CD4-positive, alpha-beta T cell (primary cell): ENCODE data around the gene YIPF4. TPM values are rescaled to one million over a fixed set of nuclear protein-coding genes. Genes with fewer than 3 reads are reported as not detected.
"Not testable (repeated sequence)": the region's sequence is repeated elsewhere in the genome, so short reads cannot be mapped to it uniquely, and the experiment has no call there.

Experiments
- ATAC-seq: fragments of 200-7000 bp; cut with Tn5 transposase; one replicate; pipeline ENCODE4 v1.10.0; 2022; ENCODE audit warnings: mild to moderate bottlenecking; ENCODE audit not compliant: poor library complexity
- CTCF ChIA-PET: fragments of 350-600 bp; sonication (Branson Sonifier 250); formaldehyde crosslinking; loops from one replicate; lab custom pipeline; 2021; ENCODE audit warnings: antibody characterized with exemption, inconsistent platforms; lab: Charles Lee
- POLR2A ChIA-PET: fragments of 350-600 bp; sonication (Branson Sonifier 250); formaldehyde crosslinking; loops from one replicate; lab custom pipeline; 2021; ENCODE audit warnings: antibody characterized with exemption, inconsistent platforms; lab: Charles Lee
- DNase-seq, 14 experiments: peaks; one replicate each; pipeline ENCODE4 v3.0.0-alpha.2; 2013 to 2020; ENCODE audit warnings: mixed read lengths in 2 of 14
- H3K27ac ChIP-seq, 2 donors: one replicate each; pipeline versions ENCODE4 v1.5.1 to v1.7.0; 2013; ENCODE audit warnings: low read length in 2 of 2, low read depth in 1 of 2, mild to moderate bottlenecking in 1 of 2
- H3K27me3 ChIP-seq, 2 experiments: 1 replicate in 1 of 2; 2 replicates in 1 of 2; pipeline versions ENCODE4 v1.6.1 to v1.7.0; 2013; ENCODE audit warnings: low read length in 2 of 2, control low read depth in 1 of 2, mild to moderate bottlenecking in 1 of 2, moderate library complexity in 1 of 2; ENCODE audit not compliant: insufficient read depth in 2 of 2, control insufficient read depth in 1 of 2
- H3K36me3 ChIP-seq: one replicate; pipeline ENCODE4 v1.6.1; 2013; ENCODE audit warnings: low read length, control low read depth; ENCODE audit not compliant: insufficient read depth
- H3K4me1 ChIP-seq: one replicate; pipeline ENCODE4 v1.6.1; 2013; ENCODE audit warnings: low read length, control low read depth; ENCODE audit not compliant: insufficient read depth
- H3K4me3 ChIP-seq: one replicate; pipeline ENCODE4 v1.5.1; 2013; ENCODE audit warnings: mild to moderate bottlenecking, low read length, moderate library complexity
- H3K9me3 ChIP-seq, 2 experiments: 1 replicate in 1 of 2; 2 replicates in 1 of 2; pipeline versions ENCODE4 v1.6.1 to v1.7.0; 2013; ENCODE audit warnings: low read length in 2 of 2, mild to moderate bottlenecking in 2 of 2, control low read depth in 1 of 2, moderate library complexity in 1 of 2; ENCODE audit not compliant: control insufficient read depth in 1 of 2, insufficient read depth in 1 of 2
- H3K27ac Mint-ChIP-seq: one replicate; pipeline ENCODE4 v1.8.0; 2020; ENCODE audit warnings: mixed read lengths
- H3K27me3 Mint-ChIP-seq: one replicate; pipeline ENCODE4 v1.8.0; 2021; ENCODE audit warnings: mixed read lengths
- H3K36me3 Mint-ChIP-seq: one replicate; pipeline ENCODE4 v1.8.0; 2021; ENCODE audit warnings: low read depth, mixed read lengths
- H3K4me1 Mint-ChIP-seq: one replicate; pipeline ENCODE4 v1.8.0; 2021; ENCODE audit warnings: low read depth, mixed read lengths
- H3K4me3 Mint-ChIP-seq: one replicate; pipeline ENCODE4 v1.8.0; 2020; ENCODE audit warnings: mild to moderate bottlenecking, mixed read lengths
- H3K9me3 Mint-ChIP-seq: one replicate; pipeline ENCODE4 v1.8.0; 2020; ENCODE audit warnings: mixed read lengths
- intact Hi-C, 2 experiments: fragments of 100-400 bp; cut with DNase I in 1 of 2; cut with micrococcal nuclease in 1 of 2; formaldehyde crosslinking; loops; one replicate each; pipeline versions ENCODE4 v1.15.1 to v1.9.0; 2023 to 2025; cut with DNase I, micrococcal nuclease
- total RNA-seq, 174 experiments: library from RNA in 2 of 174; stranded (reverse) in 2 of 174; gene quantifications; one replicate each; pipeline ENCODE4 v1.2.3 and lab custom pipeline; 2021 to 2026

YIPF4 gene
- total RNA-seq, 2 experiments from 2014 or later: 7.7 to 9.7 TPM

- H3K27ac ChIP-seq, H3K9me3 Mint-ChIP-seq, intact Hi-C loops, DNase-seq, CTCF ChIA-PET, H3K4me3 Mint-ChIP-seq, H3K4me3 ChIP-seq, H3K27me3 Mint-ChIP-seq, H3K27ac Mint-ChIP-seq, H3K36me3 Mint-ChIP-seq, H3K9me3 ChIP-seq, H3K36me3 ChIP-seq, H3K27me3 ChIP-seq, ATAC-seq: not testable (repeated sequence)
- H3K4me1 Mint-ChIP-seq: peaks cover 81% of the 10 kb centered on the region
- POLR2A ChIA-PET: interaction anchor here (1.5 kb wide), 1 partner anchor 9 kb away, joined by 4 read pairs; no protein-coding TSS in a partner anchor
- H3K4me1 ChIP-seq: peaks cover 44% of the 10 kb centered on the region
Observed at GRCh38 chr2:32365679-32366078, 88.0 kb downstream of the YIPF4 start.

Other genes starting within 250 kb of the YIPF4 start
- gene DPY30, start 238.1 kb upstream of the YIPF4 start, total RNA-seq: 10 to 100 TPM; 12.4 to 13.1 TPM
- gene SPAST, start 214.3 kb upstream of the YIPF4 start, total RNA-seq: 1 to 10 TPM; 7.0 to 7.4 TPM
- gene SLC30A6, start 112.0 kb upstream of the YIPF4 start, total RNA-seq: 1 to 10 TPM; 4.7 to 5.2 TPM
- under 1 TPM in 1 of 2 experiments, not detected in 1; 0.11 TPM for gene NLRC4, start 13.0 kb upstream of the YIPF4 start, total RNA-seq
- gene BIRC6, start 79.1 kb downstream of the YIPF4 start, total RNA-seq: 100 to 1,000 TPM; 110 to 113 TPM